Coronary artery (tissue), 2 donors: ENCODE measurements around the gene CMTM7.

ENCODE experiments used
- DNase-seq: peaks from one replicate; pipeline ENCODE4 v3.0.0-alpha.2; 2017; ENCODE audit warnings: low spot score
- H3K27ac ChIP-seq, 2 donors: fragments of 200-600 bp; sonication (generic); one replicate each; pipeline ENCODE4 v1.5.1; 2016 to 2019
- H3K4me3 ChIP-seq: fragments of 200-600 bp; sonication (generic); 2 replicates; pipeline ENCODE4 v1.5.1; 2016; ENCODE audit warnings: mild to moderate bottlenecking, moderate library complexity
- TF ChIP-seq, protein P1 (sequence below): fragments of 200-600 bp; sonication (generic); IDR thresholded peaks from one replicate; pipeline ENCODE4 v1.5.1; 2019; ENCODE audit warnings: antibody characterized with exemption

CMTM7 gene

GRCh38 chr3:32355751-32356291 is 35.8 kb upstream of the CMTM7 start:
- no peak for DNase-seq
- Histone ChIP-seq H3K27ac (no peak overlapping the region), H3K4me3 (no peak overlapping the region)
- TF ChIP-seq, protein P1, sequence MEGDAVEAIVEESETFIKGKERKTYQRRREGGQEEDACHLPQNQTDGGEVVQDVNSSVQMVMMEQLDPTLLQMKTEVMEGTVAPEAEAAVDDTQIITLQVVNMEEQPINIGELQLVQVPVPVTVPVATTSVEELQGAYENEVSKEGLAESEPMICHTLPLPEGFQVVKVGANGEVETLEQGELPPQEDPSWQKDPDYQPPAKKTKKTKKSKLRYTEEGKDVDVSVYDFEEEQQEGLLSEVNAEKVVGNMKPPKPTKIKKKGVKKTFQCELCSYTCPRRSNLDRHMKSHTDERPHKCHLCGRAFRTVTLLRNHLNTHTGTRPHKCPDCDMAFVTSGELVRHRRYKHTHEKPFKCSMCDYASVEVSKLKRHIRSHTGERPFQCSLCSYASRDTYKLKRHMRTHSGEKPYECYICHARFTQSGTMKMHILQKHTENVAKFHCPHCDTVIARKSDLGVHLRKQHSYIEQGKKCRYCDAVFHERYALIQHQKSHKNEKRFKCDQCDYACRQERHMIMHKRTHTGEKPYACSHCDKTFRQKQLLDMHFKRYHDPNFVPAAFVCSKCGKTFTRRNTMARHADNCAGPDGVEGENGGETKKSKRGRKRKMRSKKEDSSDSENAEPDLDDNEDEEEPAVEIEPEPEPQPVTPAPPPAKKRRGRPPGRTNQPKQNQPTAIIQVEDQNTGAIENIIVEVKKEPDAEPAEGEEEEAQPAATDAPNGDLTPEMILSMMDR: no peak

DNA sequence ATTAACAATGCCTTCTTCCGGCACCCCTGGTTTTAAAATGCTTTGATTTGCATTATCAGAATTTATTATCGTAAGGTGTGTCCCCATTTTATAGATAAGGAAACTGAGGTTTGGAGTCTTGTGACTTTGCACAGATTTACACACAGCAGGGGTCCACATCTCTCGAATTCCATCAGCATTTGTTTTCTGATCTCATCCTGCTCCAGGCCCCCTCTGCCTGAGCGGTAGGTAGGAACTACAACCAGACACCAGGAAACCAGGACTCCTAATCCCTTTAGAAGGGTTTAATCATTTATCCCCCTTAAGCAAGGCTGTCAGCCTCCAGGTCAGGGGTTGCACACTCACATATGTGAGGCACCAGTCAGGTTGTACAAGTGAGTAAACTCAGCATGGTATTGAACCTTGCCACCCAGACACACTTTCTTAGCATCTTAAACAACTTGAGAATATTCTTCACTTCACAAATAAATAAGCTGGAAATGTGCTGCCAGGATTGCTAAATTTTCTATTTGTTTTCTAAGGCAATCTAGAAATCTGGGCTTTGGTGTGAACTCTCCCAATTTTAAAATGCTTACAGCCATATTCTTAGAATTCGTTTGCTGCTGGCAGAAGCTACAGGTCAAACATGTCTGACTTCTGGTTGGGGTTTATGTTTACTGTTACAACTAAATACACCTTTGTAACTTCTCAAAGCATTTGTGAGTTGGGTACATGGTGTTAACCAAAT is 31.7 kb upstream of the CMTM7 start:
- TF ChIP-seq, protein P1: no peak
- no peak overlapping the region for H3K4me3 ChIP-seq
- DNase-seq: no peak
- no peak overlapping the region for H3K27ac ChIP-seq

- TF ChIP-seq, protein P1: no peak
- no peak for DNase-seq
- Histone ChIP-seq H3K27ac (no peak overlapping the region), H3K4me3 (no peak overlapping the region)
These were observed 31.2 kb upstream of the CMTM7 start for GRCh38 chr3:32360493-32360827.

DNA sequence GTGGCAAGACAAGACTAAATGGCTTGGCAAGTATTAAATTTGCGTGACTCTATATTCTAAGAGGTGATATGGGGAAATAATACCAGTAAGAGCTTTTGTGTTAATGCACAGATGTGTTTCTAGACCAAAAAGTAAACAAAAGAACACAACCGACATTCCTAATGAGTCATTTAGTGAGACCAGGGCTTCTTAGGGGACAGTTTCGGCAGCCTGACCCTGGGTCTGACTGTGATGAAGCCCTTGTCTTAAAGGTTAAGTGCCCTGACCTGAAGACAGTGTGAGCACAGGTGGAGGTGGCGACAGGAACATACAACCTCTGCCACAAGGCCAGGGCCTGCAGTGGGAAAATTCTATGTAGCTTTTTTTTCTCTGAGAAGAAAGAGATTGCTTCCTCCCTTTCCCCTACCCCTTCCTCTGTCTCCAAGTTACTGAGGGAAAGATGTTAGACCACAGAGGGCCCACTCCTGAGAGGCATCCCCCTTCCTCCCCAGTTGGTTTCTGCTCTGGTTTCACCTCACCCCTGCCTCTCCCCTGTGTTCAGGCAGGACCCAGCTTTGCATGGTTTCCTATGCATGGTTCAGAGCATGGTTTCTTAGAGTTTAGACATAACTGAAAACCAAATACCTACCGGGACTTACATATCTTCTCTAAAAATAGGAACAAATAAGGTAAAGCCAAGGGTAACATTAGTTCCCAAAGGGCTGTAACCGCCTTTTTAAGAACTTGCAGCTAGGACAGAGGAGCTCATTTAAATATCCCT is 24.8 kb upstream of the CMTM7 start:
- Histone ChIP-seq H3K4me3 (no peak overlapping the region), H3K27ac (no peak overlapping the region)
- no peak for DNase-seq
- TF ChIP-seq, protein P1: no peak

DNA sequence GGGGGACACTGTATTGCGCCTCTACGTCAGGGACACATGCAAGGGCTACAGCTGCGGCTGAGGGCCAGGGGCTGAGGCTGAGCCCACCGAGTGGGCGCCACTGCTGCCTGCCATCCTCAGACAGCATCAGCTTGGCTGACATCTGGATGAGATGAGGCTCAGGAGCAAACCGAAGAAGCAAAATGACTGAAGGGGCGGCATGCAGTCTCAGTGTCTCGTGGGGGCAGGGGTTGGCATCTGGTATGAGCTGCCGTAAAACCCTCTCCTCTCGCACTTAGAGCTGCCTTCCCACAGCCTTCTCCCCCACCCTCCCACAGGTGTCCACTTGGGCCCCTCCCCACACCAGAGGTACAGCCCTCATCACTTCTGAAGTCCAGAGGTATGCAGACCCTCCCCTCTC is 24.2 kb upstream of the CMTM7 start:
- Histone ChIP-seq H3K27ac (no peak overlapping the region), H3K4me3 (no peak overlapping the region)
- TF ChIP-seq, protein P1: no peak
- no peak for DNase-seq

GRCh38 chr3:32371461-32372212 is 20.0 kb upstream of the CMTM7 start:
- DNase-seq: no peak
- TF ChIP-seq, protein P1: no peak
- Histone ChIP-seq H3K4me3 (no peak overlapping the region), H3K27ac (no peak overlapping the region)
